Measurements from ENCODE around the gene SYT17. TPM values are rescaled to one million over a fixed set of nuclear protein-coding genes. Genes with fewer than 3 reads are reported as not detected.

Gene SYT17
- total RNA-seq, 1 experiment from 2014 or later, result 36.6 TPM

GRCh38 chr16:19177111-19177739 is 9.2 kb downstream of the SYT17 start:
- Histone ChIP-seq H3K4me3 (no peak overlapping the region), H3K36me3 (ENCODE audit: low read depth) (0 out of 2 replicates have a peak, but pooled peaks cover 7% of the 10 kb centered on the region), H2AFZ (no peak overlapping the region), H4K20me1 (ENCODE audit: insufficient read depth) (no peaks in the 10 kb centered on the region), H3K4me2 (no peak overlapping the region), H3K9me2 (ENCODE audit: insufficient read depth) (no peaks in the 10 kb centered on the region), H3K79me2 (ENCODE audit: low read depth) (no peaks in the 10 kb centered on the region), H3K4me1 (replicated peaks; ENCODE audit: insufficient read depth) (0 out of 2 replicates have a peak, but pooled peaks cover 6% of the 10 kb centered on the region), H3K27ac (no peak overlapping the region), H3F3A (ENCODE audit: insufficient read depth, low read depth) (no peaks in the 10 kb centered on the region), H3K9me3 (ENCODE audit: insufficient read depth, low read depth) (no peaks in the 10 kb centered on the region), H3K27me3 (ENCODE audit: insufficient read depth, low read depth) (no peaks in the 10 kb centered on the region)
- intact Hi-C loops (cut with micrococcal nuclease; ENCODE audit: unreplicated experiment), result no loop called here
- BruUV-seq (replicated peaks), result no TSS peak
- POLR2A ChIA-PET (ENCODE audit: unreplicated experiment), result no interaction called here
- no peak for TF ChIP-seq EZH2 (IDR thresholded peaks at IDR 0.05; ENCODE audit: low read depth)
- TF ChIP-seq, protein P1, sequence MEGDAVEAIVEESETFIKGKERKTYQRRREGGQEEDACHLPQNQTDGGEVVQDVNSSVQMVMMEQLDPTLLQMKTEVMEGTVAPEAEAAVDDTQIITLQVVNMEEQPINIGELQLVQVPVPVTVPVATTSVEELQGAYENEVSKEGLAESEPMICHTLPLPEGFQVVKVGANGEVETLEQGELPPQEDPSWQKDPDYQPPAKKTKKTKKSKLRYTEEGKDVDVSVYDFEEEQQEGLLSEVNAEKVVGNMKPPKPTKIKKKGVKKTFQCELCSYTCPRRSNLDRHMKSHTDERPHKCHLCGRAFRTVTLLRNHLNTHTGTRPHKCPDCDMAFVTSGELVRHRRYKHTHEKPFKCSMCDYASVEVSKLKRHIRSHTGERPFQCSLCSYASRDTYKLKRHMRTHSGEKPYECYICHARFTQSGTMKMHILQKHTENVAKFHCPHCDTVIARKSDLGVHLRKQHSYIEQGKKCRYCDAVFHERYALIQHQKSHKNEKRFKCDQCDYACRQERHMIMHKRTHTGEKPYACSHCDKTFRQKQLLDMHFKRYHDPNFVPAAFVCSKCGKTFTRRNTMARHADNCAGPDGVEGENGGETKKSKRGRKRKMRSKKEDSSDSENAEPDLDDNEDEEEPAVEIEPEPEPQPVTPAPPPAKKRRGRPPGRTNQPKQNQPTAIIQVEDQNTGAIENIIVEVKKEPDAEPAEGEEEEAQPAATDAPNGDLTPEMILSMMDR (conservative IDR thresholded peaks at IDR 0.05), result peak; percentile 35; the same call in 1 of the 2 replicates
- CTCF ChIA-PET, result interaction anchor here (1.3 kb wide), 1 partner anchor 205 kb away, joined by 3 read pairs; no protein-coding TSS in a partner anchor
- DNase-seq, result no peak

DNA sequence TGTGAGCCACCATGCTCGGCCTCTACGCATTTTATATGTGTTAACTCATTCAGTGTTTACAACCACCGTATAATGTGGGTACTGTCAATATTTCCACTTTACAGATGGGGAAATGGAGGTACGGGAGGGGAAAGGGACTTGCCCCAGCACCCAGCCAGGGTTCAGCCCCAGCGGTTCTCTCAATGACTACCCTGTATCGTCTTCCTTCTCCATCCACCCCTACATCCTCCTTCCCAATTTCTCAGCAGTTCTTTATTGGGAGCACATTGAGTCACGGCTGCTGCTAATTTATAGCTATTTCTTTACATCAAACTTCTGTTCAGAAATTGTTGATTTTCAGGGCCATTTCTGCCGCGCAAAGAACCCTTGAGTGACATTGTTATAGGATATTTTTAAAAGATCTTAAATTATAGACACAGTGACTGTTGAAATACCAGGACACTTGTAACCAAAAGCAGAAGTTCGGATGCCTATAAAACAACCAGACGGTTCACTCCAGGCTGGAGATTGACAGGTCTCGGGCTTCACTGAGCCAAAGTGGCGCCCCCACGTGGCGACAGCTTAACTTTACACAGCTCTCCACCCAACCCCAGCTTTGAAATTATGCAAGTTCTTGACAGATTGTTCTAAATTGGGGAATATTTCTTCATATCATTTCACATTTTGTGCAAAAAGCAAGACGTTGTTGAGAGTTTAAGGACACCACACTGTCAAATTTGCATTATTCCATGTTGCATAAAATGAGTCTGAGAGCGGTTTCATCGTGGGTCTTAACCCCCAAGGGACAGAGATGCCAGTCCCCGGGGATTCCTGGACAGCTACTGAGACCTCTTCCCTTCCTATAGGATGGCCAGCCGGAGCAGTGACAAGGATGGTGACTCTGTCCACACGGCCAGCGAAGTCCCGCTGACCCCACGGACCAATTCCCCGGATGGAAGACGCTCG is 11.8 kb downstream of the SYT17 start:
- ChIA-PET CTCF (interaction anchor here (0.6 to 1.2 kb wide), 12 partner anchors 9 to 404 kb away, joined by 3 to 5 read pairs (median 4); no protein-coding TSS in a partner anchor), POLR2A (ENCODE audit: unreplicated experiment) (interaction anchor here (0.7 kb wide), 1 partner anchor 9 kb away, joined by 3 read pairs; no protein-coding TSS in a partner anchor)
- H3K9me2 ChIP-seq (ENCODE audit: insufficient read depth), result no peaks in the 10 kb centered on the region
- intact Hi-C loops (cut with micrococcal nuclease; ENCODE audit: unreplicated experiment), result loop anchor here (1.0 to 5.0 kb wide), 3 partner anchors 94 to 342 kb away; partner anchors contain the start of genes CCP110 and GDE1
- no peaks in the 10 kb centered on the region for H3K79me2 ChIP-seq (ENCODE audit: low read depth)
- H4K20me1 ChIP-seq (ENCODE audit: insufficient read depth), result no peaks in the 10 kb centered on the region
- peaks cover 13% of the 10 kb centered on the region; the same call in 1 of the 2 replicates for H3K36me3 ChIP-seq (ENCODE audit: low read depth)
- H3K27ac ChIP-seq, result no peak overlapping the region
- DNase-seq, result peak; percentile 56 to 63
- H3K4me2 ChIP-seq, result no peak overlapping the region
- no TSS peak for BruUV-seq (replicated peaks)
- TF ChIP-seq, protein P1 (conservative IDR thresholded peaks at IDR 0.05), result peak; percentile 90
- no peak for TF ChIP-seq EZH2 (IDR thresholded peaks at IDR 0.05; ENCODE audit: low read depth)
- H3K4me3 ChIP-seq, result no peak overlapping the region
- no peak overlapping the region for H2AFZ ChIP-seq
- peaks cover 18% of the 10 kb centered on the region; the same call in 1 of the 2 replicates for H3F3A ChIP-seq (ENCODE audit: insufficient read depth, low read depth)
- H3K27me3 ChIP-seq (ENCODE audit: insufficient read depth, low read depth), result no peaks in the 10 kb centered on the region
- peaks cover 31% of the 10 kb centered on the region for H3K4me1 ChIP-seq (replicated peaks; ENCODE audit: insufficient read depth)
- no peaks in the 10 kb centered on the region for H3K9me3 ChIP-seq (ENCODE audit: insufficient read depth, low read depth)

GRCh38 chr16:19180741-19181140 is 12.7 kb downstream of the SYT17 start:
- Histone ChIP-seq H3K4me1 (replicated peaks; ENCODE audit: insufficient read depth) (peaks cover 31% of the 10 kb centered on the region), H3K27me3 (ENCODE audit: insufficient read depth, low read depth) (no peaks in the 10 kb centered on the region), H3K79me2 (ENCODE audit: low read depth) (peaks cover 3% of the 10 kb centered on the region; the same call in 1 of the 2 replicates), H2AFZ (no peak overlapping the region), H4K20me1 (ENCODE audit: insufficient read depth) (no peaks in the 10 kb centered on the region), H3K4me2 (no peak overlapping the region), H3K27ac (no peak overlapping the region), H3F3A (ENCODE audit: insufficient read depth, low read depth) (peaks cover 18% of the 10 kb centered on the region; the same call in 1 of the 2 replicates), H3K9me3 (ENCODE audit: insufficient read depth, low read depth) (no peaks in the 10 kb centered on the region), H3K9me2 (ENCODE audit: insufficient read depth) (no peaks in the 10 kb centered on the region), H3K4me3 (no peak overlapping the region), H3K36me3 (ENCODE audit: low read depth) (peaks cover 9% of the 10 kb centered on the region; the same call in 1 of the 2 replicates)
- TF ChIP-seq EZH2 (IDR thresholded peaks at IDR 0.05; ENCODE audit: low read depth), result no peak
- TF ChIP-seq, protein P1 (conservative IDR thresholded peaks at IDR 0.05), result no peak
- no TSS peak for BruUV-seq (replicated peaks)
- no peak for DNase-seq
- POLR2A ChIA-PET (ENCODE audit: unreplicated experiment), result no interaction called here
- intact Hi-C loops (cut with micrococcal nuclease; ENCODE audit: unreplicated experiment), result loop anchor here (1.0 to 5.0 kb wide), 3 partner anchors 94 to 342 kb away; partner anchors contain the start of genes CCP110 and GDE1
- CTCF ChIA-PET, result no interaction called here

All from PC-9 (cell line).